Measurements from ENCODE around the gene KRTAP10-11.
"Not testable (repeated sequence)": the region's sequence is repeated elsewhere in the genome, so short reads cannot be mapped to it uniquely, and the experiment has no call there.

Gene KRTAP10-11

GRCh38 chr21:44643741-44644310 is 2.4 kb upstream of the KRTAP10-11 start:
- DNase-seq: no peak

GRCh38 chr21:44644878-44645277 is 1.3 kb upstream of the KRTAP10-11 start:
- DNase-seq: no peak

GRCh38 chr21:44647222-44647552 is 973 bp downstream of the KRTAP10-11 start:
- DNase-seq: no peak

- DNase-seq: no peak
These were observed 2.5 kb downstream of the KRTAP10-11 start for GRCh38 chr21:44648557-44649311.

GRCh38 chr21:44649521-44650100 is 3.4 kb downstream of the KRTAP10-11 start:
- no peak for DNase-seq

- DNase-seq: no peak
These were observed 4.2 kb downstream of the KRTAP10-11 start for GRCh38 chr21:44650265-44650972.

- no peak for DNase-seq
These were observed 4.9 kb downstream of the KRTAP10-11 start for GRCh38 chr21:44650973-44651675.

- no peak for DNase-seq
These were observed 6.9 kb downstream of the KRTAP10-11 start for GRCh38 chr21:44653123-44653522.

GRCh38 chr21:44653656-44654575 is 7.7 kb downstream of the KRTAP10-11 start:
- no peak for DNase-seq

GRCh38 chr21:44654576-44655175 is 8.5 kb downstream of the KRTAP10-11 start, which contains the start of gene KRTAP12-4:
KRTAP12-4 (minus strand) TSS chr21:44654659; CDS start chr21:44654614, 45 bp downstream.
- no peak for DNase-seq

GRCh38 chr21:44656868-44657267 is 10.7 kb downstream of the KRTAP10-11 start:
- no peak for DNase-seq

- DNase-seq: no peak
These were observed 11.7 kb downstream of the KRTAP10-11 start, which contains the start of gene KRTAP12-3 for GRCh38 chr21:44657635-44658540. KRTAP12-3 (plus strand) TSS chr21:44657932; CDS start chr21:44657980, 48 bp downstream.

GRCh38 chr21:44658541-44658910 is 12.3 kb downstream of the KRTAP10-11 start:
- DNase-seq: no peak

GRCh38 chr21:44658913-44659595 is 12.8 kb downstream of the KRTAP10-11 start:
- DNase-seq: no peak

- DNase-seq: not testable (repeated sequence)
These were observed 15.4 kb downstream of the KRTAP10-11 start for GRCh38 chr21:44661567-44661966.

GRCh38 chr21:44664691-44665090 is 18.5 kb downstream of the KRTAP10-11 start:
- no peak for DNase-seq

GRCh38 chr21:44666401-44667320 is 20.4 kb downstream of the KRTAP10-11 start, which contains the start of gene KRTAP12-2:
KRTAP12-2 (minus strand) TSS chr21:44666927; CDS start chr21:44666886, 41 bp downstream.
- DNase-seq: no peak

GRCh38 chr21:44667612-44668011 is 21.4 kb downstream of the KRTAP10-11 start:
- no peak for DNase-seq

Data from NCI-H1436 treated with DMSO at 0.1 percent for 48 hours (cell line).